HG03280 (cell line): ENCODE results near the gene PRELP.
"Not testable (repeated sequence)": the region's sequence is repeated elsewhere in the genome, so short reads cannot be mapped to it uniquely, and the experiment has no call there.

Experiments
- ATAC-seq: cut with Tn5 transposase; IDR thresholded peaks from one replicate; pipeline ENCODE4 v1.9.1; 2021; ENCODE audit warnings: mild to moderate bottlenecking, moderate library complexity; ENCODE audit not compliant: unreplicated experiment

PRELP gene

DNA sequence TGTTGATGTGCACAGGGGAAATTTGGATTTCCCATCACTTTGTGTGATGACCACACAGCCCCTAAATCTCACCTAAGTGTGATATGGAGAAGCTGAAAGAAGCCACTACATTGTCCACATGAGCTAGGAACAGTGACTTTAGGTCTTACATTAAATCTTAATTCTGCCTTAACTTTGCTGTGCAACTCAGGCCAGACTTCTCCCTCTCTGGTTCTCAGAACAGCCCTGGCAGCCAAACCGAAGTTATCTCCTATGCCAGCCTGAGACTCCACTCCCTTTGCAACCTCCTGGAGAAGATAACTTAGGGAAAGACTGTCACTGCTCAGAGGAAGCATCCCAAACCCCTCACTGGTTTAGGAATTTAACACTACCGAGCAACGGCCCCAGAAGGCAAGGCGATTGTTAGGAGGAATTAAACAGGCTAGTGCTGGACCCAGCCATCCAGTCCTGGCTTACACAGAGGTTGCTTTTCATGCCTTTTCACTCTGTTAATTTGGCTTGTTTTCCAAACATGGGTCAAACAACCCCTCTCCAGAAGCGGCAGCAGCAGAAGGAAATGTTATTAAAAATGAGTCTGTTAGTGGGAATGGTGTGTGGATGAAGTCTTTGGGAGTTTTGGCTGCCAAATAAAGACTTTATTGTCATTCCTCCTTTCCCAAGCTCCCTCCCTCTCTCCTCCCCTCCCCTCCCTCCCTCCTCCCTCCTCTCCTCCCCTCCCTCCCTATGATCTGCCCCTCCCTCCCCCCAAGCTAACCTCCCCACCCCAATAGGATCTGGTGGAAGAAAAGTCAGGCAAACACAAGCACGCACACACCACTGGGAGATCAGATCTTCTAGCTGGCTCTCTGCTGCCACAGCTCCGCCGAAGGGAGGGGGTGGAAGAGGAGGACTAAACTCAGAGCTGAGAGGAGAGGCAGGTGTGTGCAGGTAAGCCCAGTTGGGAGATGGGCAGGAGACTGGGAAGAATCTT lies at the start of gene PRELP:
PRELP (plus strand) TSS at position 795 of the 970 bp plus-strand sequence. CDS start 7,379 bp downstream, outside the sequence.
- no peak for ATAC-seq

DNA sequence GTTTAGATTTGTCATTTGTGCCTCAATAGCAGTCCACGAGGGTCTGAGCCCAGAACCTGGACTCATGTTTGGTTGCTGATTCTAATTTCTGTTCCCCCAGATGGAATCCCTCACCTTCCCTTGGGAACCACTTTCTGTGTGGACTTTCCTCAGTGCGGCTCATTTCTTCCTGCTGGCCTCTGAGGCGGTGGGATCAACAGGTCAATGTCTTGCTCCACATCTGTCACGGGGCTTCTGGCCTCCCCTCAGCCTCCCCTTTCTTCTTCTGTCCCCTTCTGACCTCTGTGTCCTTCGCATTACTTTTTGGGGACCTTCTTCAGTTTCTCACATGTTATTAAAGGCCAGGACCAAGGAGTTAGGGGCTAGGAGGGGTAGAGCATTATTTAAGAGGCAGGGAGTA lies 49.2 kb upstream of the PRELP start:
- no peak for ATAC-seq

GRCh38 chr1:203426870-203427269 lies 48.7 kb upstream of the PRELP start:
- ATAC-seq, result no peak

- no peak for ATAC-seq
These were observed 48.2 kb upstream of the PRELP start for GRCh38 chr1:203427451-203427850.

DNA sequence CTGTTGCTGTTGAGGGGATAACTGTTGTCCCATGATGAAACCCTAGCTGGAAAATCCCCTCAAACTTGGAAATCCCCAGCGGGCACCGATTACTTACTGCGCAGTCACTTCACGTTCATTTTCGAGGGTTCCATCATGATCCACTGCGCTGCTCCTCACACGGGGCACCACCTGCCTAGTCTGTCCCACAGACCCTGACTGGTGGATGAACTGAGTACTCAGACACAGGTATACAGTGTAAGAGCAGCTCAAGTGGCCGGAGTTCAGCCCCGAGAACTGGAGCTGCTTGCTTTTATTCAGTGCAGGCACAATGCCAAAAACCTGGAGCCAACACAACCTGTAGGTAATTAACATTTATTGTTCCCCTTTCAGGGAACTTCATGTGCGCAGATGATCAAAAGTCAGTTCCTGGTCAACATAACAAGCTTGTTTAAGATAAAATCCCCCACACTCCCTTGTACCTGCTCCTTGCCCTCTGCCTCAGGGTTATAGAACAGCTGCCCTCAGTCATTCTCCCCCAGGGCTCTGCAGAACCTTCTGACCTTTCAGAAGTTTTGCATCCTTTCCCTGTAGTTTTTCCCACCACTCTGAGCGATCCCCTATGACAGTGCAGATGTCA lies 46.5 kb upstream of the PRELP start:
- ATAC-seq, result no peak

DNA sequence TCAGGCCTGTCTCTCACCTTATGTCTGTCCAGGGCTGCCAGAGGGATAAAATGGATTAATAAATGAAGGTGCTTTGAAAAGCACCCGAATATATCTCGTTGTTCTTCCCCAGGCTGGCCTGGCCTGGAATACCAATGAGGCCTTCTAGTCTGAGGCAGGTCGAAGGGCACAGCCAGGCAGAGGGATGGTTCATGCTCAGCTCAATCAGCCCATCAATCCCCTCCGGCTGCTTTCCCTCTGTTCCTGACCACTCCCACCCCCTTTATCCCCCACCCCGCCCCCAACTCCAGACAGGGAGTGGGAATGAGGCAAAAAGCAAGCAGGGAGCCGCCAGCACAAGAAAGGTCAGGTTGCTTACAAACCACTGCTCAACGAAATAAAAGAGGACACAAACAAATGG lies 40.0 kb upstream of the PRELP start:
- ATAC-seq, result no peak

GRCh38 chr1:203437696-203438315 lies 37.8 kb upstream of the PRELP start:
- ATAC-seq, result no peak

- no peak for ATAC-seq
These were observed 36.4 kb upstream of the PRELP start for GRCh38 chr1:203439131-203439730.

- ATAC-seq, result no peak
These were observed 34.8 kb upstream of the PRELP start for GRCh38 chr1:203440771-203441170.

GRCh38 chr1:203441766-203442165 lies 33.8 kb upstream of the PRELP start:
- no peak for ATAC-seq

DNA sequence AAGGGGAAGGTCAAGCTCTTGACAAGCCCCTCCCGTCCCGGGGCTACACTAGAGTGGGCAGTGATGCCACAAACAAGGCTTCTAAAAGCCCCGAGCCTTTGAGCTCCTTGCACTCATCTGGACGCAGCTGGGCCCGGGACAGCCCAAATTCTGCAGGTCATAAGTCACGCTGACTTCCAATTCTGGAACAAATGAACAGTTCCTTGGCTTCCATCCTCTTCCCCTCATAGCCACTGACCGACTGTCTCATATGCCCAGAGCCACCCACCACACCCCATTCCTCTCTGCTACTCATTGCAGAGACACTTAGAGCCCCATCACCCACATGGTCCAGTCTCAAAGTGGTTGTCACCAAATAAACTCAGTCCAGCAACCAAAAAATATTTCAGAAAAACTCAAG lies 32.8 kb upstream of the PRELP start:
- ATAC-seq, result no peak

- ATAC-seq, result no peak
These were observed 32.3 kb upstream of the PRELP start for GRCh38 chr1:203443296-203443695.

- ATAC-seq, result no peak
These were observed 31.4 kb upstream of the PRELP start for GRCh38 chr1:203444171-203444576.

GRCh38 chr1:203447151-203447550 lies 28.5 kb upstream of the PRELP start:
- no peak for ATAC-seq

DNA sequence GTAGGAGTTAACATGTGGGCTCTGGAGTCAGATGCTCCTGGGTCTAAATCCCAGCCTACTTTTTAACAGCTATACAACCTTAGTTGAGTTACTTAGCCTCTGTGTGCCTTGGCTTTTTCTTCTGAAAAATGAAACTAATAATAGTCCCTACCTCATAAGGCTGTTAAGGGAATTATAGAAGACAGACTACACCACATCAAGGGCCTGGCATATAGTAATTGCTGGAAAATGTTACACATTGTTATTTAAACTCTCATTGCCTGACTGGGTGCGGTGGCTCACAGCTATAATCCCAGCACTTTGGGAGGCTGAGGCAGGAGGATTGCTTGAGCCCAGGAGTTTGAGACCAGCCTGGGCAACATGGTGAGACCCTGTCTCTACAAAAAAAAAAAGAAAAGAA lies 28.0 kb upstream of the PRELP start:
- ATAC-seq, result not testable (repeated sequence)

- ATAC-seq, result no peak
These were observed 27.0 kb upstream of the PRELP start for GRCh38 chr1:203448521-203449061.

DNA sequence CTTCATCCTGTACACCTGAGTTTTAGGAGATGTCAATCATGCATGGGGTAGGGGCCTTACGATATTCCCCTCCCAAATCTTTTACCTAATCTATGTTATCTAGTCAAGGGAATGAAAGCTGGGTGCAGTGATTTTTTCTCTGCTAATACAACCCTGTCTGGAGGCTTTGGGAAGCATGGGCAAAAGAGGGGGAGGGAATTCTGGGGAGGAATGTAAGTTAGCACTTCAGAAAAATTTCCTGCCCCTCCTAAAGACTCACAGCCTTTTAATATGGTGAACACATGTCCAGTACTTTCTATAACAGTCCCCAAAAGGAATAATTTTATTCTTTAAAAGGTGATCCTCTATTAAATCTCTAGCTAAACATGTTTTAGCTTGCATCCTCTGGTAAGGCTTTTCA lies 25.6 kb upstream of the PRELP start:
- ATAC-seq, result no peak

GRCh38 chr1:203450479-203451149 lies 25.0 kb upstream of the PRELP start:
- no peak for ATAC-seq

- ATAC-seq, result no peak
These were observed 23.5 kb upstream of the PRELP start for GRCh38 chr1:203451836-203452784.
